Cortex of kidney (tissue), 1 donor: ENCODE results near the gene SH3RF3.
"Not testable (repeated sequence)": the region's sequence is repeated elsewhere in the genome, so short reads cannot be mapped to it uniquely, and the experiment has no call there.

ENCODE experiments used
- DNase-seq: peaks from one replicate; lab custom pipeline; 2025; lab: John Stamatoyannopoulos, UW

Gene SH3RF3

GRCh38 chr2:109217362-109218086, 88.5 kb downstream of the SH3RF3 start:
- no peak for DNase-seq

GRCh38 chr2:109218087-109218791, 89.2 kb downstream of the SH3RF3 start:
- no peak for DNase-seq

- DNase-seq = no peak
Observed at GRCh38 chr2:109218792-109219126, 89.8 kb downstream of the SH3RF3 start.

- DNase-seq = no peak
Observed at GRCh38 chr2:109220860-109221259, 91.9 kb downstream of the SH3RF3 start.

GRCh38 chr2:109221316-109221715, 92.3 kb downstream of the SH3RF3 start:
- DNase-seq = not testable (repeated sequence)

- DNase-seq = no peak
Observed at GRCh38 chr2:109222422-109222821, 93.4 kb downstream of the SH3RF3 start.

- DNase-seq = no peak
Observed at GRCh38 chr2:109222825-109223471, 93.9 kb downstream of the SH3RF3 start.

GRCh38 chr2:109223490-109223889, 94.5 kb downstream of the SH3RF3 start:
- no peak for DNase-seq

- not testable (repeated sequence) for DNase-seq
Observed at GRCh38 chr2:109224341-109224740, 95.3 kb downstream of the SH3RF3 start.

- no peak for DNase-seq
Observed at GRCh38 chr2:109225170-109225782, 96.3 kb downstream of the SH3RF3 start.

GRCh38 chr2:109226128-109226527, 97.1 kb downstream of the SH3RF3 start:
- DNase-seq = no peak

- no peak for DNase-seq
Observed at GRCh38 chr2:109226622-109227021, 97.6 kb downstream of the SH3RF3 start.

- no peak for DNase-seq
Observed at GRCh38 chr2:109229094-109229675, 100.2 kb downstream of the SH3RF3 start.

- no peak for DNase-seq
Observed at GRCh38 chr2:109230941-109231420, 102.0 kb downstream of the SH3RF3 start.

- no peak for DNase-seq
Observed at GRCh38 chr2:109231428-109231827, 102.4 kb downstream of the SH3RF3 start.

GRCh38 chr2:109231996-109232705, 103.1 kb downstream of the SH3RF3 start:
- no peak for DNase-seq

- DNase-seq = no peak
Observed at GRCh38 chr2:109232909-109233308, 103.9 kb downstream of the SH3RF3 start.

- no peak for DNase-seq
Observed at GRCh38 chr2:109233643-109234042, 104.6 kb downstream of the SH3RF3 start.

GRCh38 chr2:109234355-109234754, 105.3 kb downstream of the SH3RF3 start:
- DNase-seq = no peak

- DNase-seq = no peak
Observed at GRCh38 chr2:109236147-109236546, 107.1 kb downstream of the SH3RF3 start.

- DNase-seq = no peak
Observed at GRCh38 chr2:109237792-109238191, 108.8 kb downstream of the SH3RF3 start.

- no peak for DNase-seq
Observed at GRCh38 chr2:109238580-109238979, 109.6 kb downstream of the SH3RF3 start.
